ENCODE measurements around the gene PSMD1.

The PSMD1 gene

DNA sequence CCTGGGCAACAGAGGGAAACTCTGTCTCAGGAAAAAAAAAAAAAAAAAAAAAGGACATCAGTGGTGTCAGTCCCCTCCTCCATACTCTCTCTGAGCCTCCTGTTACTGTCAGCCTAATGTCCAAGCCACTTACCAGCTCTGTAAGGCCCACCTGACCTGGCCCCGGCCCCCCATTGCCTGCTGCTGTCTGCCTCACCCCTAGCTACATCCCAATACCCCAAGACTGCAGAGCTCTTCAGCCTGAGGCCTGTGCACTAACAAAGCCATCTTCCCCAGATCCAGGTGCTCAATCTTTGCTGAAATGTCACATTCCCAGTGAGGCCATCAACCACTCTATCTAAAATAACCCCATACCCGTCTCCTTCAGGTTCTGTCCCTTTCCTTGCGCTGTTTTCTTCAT is 147.5 kb downstream of the PSMD1 start:
- DNase-seq (ENCODE audit: low read depth, low spot score) = no peak

DNA sequence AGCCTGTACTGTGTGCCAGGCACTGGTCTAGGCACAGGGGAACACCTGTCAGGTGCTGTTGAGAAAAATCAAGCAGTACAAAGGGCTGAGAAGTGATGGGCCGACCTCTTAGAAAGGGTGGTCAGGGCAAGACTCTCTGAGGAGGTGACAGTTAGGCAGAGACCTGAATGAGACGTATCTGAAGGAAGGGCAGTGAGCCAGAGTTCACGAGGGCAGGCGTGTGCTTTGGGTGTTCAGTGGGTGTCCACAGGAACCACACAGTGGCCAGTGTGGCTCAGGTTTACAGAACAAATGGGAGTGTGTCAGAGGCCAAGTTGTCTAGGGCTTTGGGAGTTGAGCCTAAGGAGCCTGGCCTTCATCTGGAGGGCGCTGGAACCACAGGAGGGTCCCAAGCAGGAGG is 147.9 kb downstream of the PSMD1 start:
- DNase-seq (ENCODE audit: low read depth, low spot score) = no peak

DNA sequence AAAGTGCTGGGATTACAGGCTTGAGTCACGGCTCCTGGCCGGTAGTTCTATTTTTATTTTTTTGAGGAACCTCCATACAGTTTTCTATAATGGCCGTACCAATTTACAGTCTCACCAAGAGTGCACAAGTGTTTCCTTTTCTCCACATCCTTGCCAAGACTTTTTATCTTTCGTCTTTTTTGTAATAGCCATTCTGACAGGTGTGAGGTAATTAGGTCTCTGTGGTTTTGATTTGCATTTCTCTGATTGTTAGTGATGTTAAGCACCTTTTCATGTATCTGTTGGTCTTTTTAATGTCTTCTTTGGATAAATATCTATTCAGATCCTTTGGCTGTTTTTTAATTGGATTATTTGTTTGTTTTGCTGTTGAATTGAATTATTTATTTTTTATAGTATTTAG is 151.1 kb downstream of the PSMD1 start:
- no peak for DNase-seq (ENCODE audit: low read depth, low spot score)

- no peak for DNase-seq (ENCODE audit: low read depth, low spot score)
These were observed 154.1 kb downstream of the PSMD1 start for GRCh38 chr2:231210782-231211181.

DNA sequence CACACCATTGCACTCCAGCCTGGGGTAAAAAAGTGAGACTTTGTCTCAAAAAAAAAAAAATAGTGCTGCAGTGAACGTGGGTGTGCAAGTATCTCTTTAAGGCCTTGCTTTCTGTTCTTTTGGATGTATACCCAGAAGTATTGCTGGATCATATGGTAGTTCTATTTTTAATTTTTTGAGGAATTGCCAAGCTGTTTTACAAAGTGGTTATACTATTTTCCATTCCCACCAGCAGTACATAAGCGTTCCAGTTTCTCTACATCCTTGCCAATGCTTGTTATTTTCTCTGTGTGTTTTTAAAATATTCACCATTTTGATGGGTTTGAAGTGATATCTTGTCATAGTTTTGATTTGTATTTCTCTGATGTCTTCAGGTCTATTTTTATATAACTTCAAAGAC is 154.8 kb downstream of the PSMD1 start:
- no peak for DNase-seq (ENCODE audit: low read depth, low spot score)

DNA sequence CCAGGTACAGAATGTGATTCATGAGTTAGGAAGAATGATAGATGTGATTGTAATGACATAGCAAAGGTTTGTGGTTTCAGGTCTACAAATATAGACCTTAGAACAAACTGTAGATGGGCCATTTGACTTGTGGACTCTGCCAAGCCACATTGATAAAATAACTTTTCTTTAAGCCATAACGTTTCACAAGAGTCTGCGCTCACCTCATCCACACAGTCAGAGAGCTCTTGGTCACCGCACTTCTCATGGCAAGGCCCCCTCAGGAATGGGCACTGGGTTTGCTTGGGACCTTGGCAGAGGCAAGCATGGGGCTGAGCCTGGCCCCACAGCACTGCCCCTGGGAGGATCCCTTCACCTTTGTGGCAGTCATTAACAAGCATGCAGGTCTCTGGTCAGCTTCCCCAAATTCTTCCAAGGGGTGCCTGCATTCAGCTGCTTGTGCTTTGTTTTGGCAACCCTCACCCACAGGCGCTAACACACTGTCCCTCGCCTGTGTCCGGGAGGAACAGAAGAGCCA is 155.7 kb downstream of the PSMD1 start:
- DNase-seq (ENCODE audit: low read depth, low spot score) = no peak

DNA sequence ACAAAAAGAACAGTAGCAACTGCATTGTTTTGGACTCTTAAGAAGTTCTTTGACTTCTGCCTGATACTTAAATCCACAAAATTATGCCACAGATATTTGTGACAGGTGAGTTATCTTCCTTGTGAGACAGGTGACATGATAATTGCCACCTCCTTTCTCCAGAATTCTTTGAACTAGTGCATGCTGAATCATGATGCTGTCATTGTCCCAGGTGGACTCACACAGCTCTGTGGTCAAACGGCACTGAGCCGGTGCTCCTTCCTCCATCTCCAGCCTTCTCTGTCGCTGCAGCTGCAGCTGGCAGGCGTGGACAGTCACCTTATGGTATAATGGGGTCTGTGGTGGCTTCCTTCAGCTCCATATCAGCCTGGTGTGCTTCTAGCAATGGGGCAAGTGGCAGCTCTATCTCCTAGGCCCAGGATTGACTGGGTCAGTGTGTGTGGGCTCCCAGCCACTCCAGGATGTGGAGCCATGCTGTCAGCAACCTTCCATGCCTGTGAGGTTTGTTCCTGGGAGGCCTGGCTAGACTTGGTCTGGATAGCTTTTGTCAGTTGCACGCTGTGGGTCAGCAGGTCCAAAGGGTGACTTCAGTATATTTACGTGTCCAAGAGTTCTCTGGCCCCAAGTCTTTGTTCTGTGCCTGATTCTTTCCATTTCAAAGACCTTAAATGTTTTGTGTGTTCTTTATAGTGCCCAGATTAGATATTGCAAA is 157.4 kb downstream of the PSMD1 start:
- no peak for DNase-seq (ENCODE audit: low read depth, low spot score)

GRCh38 chr2:231218366-231218765 is 161.7 kb downstream of the PSMD1 start:
- no peak for DNase-seq (ENCODE audit: low read depth, low spot score)

GRCh38 chr2:231219289-231219688 is 162.6 kb downstream of the PSMD1 start:
- DNase-seq (ENCODE audit: low read depth, low spot score) = no peak

DNA sequence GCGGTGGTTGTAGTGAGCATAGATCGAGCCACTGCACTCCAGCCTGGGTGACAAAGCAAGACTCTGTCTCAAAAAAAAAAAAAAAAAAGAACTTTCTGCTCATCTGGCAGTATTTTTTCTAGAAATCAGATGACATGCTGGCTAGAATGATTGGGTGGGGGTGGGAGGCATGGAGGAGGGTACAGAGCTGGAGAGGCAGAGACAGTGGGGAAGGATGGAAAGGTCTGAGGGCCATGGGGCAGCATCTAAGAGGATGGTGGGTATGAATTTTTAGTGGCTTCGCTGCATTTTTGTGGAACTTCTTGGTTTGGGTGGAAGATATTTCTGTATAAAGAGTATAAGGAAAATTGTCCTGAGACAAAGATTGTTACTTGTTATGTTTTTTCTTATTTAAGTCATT is 165.1 kb downstream of the PSMD1 start:
- DNase-seq (ENCODE audit: low read depth, low spot score) = no peak

All from ELF-1 (cell line).